HepG2 (cell line): Measurements from ENCODE around the gene ADGRG1. TPM values are rescaled to one million over a fixed set of nuclear protein-coding genes. Genes with fewer than 3 reads are reported as not detected.

ENCODE experiments used
- ATAC-seq: fragments of 200-7000 bp; cut with Tn5 transposase; 3 replicates; pipeline ENCODE4 v1.9.1; 2020; ENCODE audit warnings: mild to moderate bottlenecking, moderate library complexity
- BruUV-seq: library from RNA; stranded (reverse); fragments of 400-500 nt; replicated peaks from 2 replicates; lab custom pipeline; 2021; lab: Mats Ljungman, UMichigan
- CTCF ChIA-PET: fragments of 300-600 bp; formaldehyde crosslinking; extraction: SDS; loops from one replicate; lab custom pipeline; 2021; ENCODE audit warnings: low total read pairs, inconsistent platforms, low intra/inter-chr PET ratio; lab: Yijun Ruan, JAX
- POLR2A ChIA-PET: fragments of 350-600 bp; sonication (Branson Sonifier 250); formaldehyde crosslinking; loops from one replicate; lab custom pipeline; 2020; ENCODE audit warnings: antibody characterized with exemption, inconsistent platforms; lab: Yijun Ruan, JAX
- DNase-seq: peaks from one replicate; pipeline ENCODE4 v3.0.0-alpha.2; 2015; ENCODE audit warnings: low spot score
- FAIRE-seq: peaks from 3 replicates; lab custom pipeline; 2011; peaks lifted over from hg19 to GRCh38; lab: Jason Lieb, UNC
- H2AFZ ChIP-seq: one replicate; pipeline ENCODE4 v1.6.1; 2011; ENCODE audit warnings: low read length, inconsistent platforms
- H3K27ac ChIP-seq: fragments of 300-600 bp; 3 replicates; pipeline ENCODE4 v1.8.0; 2011; ENCODE audit warnings: mixed run types, mild to moderate bottlenecking, mixed read lengths, low read length, inconsistent platforms; ENCODE audit not compliant: insufficient read depth; ENCODE audit errors: extremely low read length
- H3K27me3 ChIP-seq, 2 experiments: fragments of 200-600 bp in 1 of 2; 2 replicates in 1 of 2; 3 replicates in 1 of 2; pipeline versions ENCODE4 v1.6.0 to v1.8.0; 2011; ENCODE audit warnings: low read length in 2 of 2, mild to moderate bottlenecking in 2 of 2, moderate library complexity in 2 of 2, inconsistent platforms in 1 of 2; ENCODE audit not compliant: insufficient read depth in 2 of 2, control insufficient read depth in 1 of 2
- H3K36me3 ChIP-seq, 2 experiments: fragments of 200-600 bp in 1 of 2; replicated peaks in 1 of 2; 2 replicates in 1 of 2; 3 replicates in 1 of 2; pipeline versions ENCODE4 v1.5.1 to v1.8.0; 2011; ENCODE audit warnings: low read length in 2 of 2, inconsistent platforms in 1 of 2; ENCODE audit not compliant: insufficient read depth in 2 of 2, control insufficient read depth in 1 of 2
- H3K4me1 ChIP-seq: 2 replicates; pipeline ENCODE4 v1.5.1; 2012; ENCODE audit warnings: low read length, inconsistent platforms; ENCODE audit not compliant: insufficient read depth
- H3K4me2 ChIP-seq: 2 replicates; pipeline ENCODE4 v1.6.0; 2011; ENCODE audit warnings: low read depth, low read length, inconsistent platforms
- H3K4me3 ChIP-seq, 3 experiments: fragments of 200-600 bp in 1 of 3; sonication (generic), shearing (Covaris generic) in 1 of 3; replicated peaks in 1 of 3; 2 replicates each; pipeline ENCODE4 v1.5.1; 2011 to 2016; ENCODE audit warnings: low read length in 3 of 3, inconsistent platforms in 2 of 3, low read depth in 2 of 3, mild to moderate bottlenecking in 2 of 3, control low read depth in 1 of 3, mixed read lengths in 1 of 3; ENCODE audit not compliant: insufficient read depth in 1 of 3
- H3K79me2 ChIP-seq: one replicate; pipeline ENCODE4 v1.6.1; 2011; ENCODE audit warnings: low read length, inconsistent platforms; ENCODE audit not compliant: insufficient read depth
- H3K9ac ChIP-seq: 2 replicates; pipeline ENCODE4 v1.6.0; 2011; ENCODE audit warnings: mild to moderate bottlenecking, low read depth, low read length, inconsistent platforms; ENCODE audit not compliant: insufficient read depth
- H3K9me3 ChIP-seq: 2 replicates; pipeline ENCODE4 v1.5.1; 2012; ENCODE audit warnings: mild to moderate bottlenecking, low read length
- H4K20me1 ChIP-seq: 2 replicates; pipeline ENCODE4 v1.6.0; 2011; ENCODE audit warnings: inconsistent platforms, mild to moderate bottlenecking, low read length, moderate library complexity; ENCODE audit not compliant: insufficient read depth
- EP300 ChIP-seq, 3 experiments: sonication (generic) in 1 of 3; formaldehyde crosslinking in 1 of 3; IDR thresholded peaks; 2 replicates each; pipeline versions ENCODE4 v1.5.1 to v1.6.1; 2011 to 2020; ENCODE audit warnings: low read depth in 2 of 3, low read length in 2 of 3, borderline replicate concordance in 1 of 3, improper control_type of control experiment in 1 of 3, mild to moderate bottlenecking in 1 of 3, missing genetic modification reagents in 1 of 3, moderate library complexity in 1 of 3
- FOXA3 ChIP-seq: IDR thresholded peaks from 2 replicates; pipeline ENCODE4 v1.6.1; 2016; ENCODE audit warnings: missing genetic modification reagents, missing compliant biosample characterization
- GATAD2A ChIP-seq: IDR thresholded peaks from 2 replicates; pipeline ENCODE4 v1.6.1; 2016
- NRL ChIP-seq: sonication (generic); formaldehyde crosslinking; IDR thresholded peaks from 2 replicates; pipeline ENCODE4 v1.5.0; 2020; ENCODE audit warnings: missing genetic modification reagents, mild to moderate bottlenecking, moderate library complexity, borderline replicate concordance
- SALL1 ChIP-seq: sonication (generic); formaldehyde crosslinking; IDR thresholded peaks from 2 replicates; pipeline ENCODE4 v1.8.0; 2022; ENCODE audit warnings: mild to moderate bottlenecking, missing genetic modification reagents
- SMAD9 ChIP-seq: sonication (generic); formaldehyde crosslinking; IDR thresholded peaks from 2 replicates; pipeline ENCODE4 v1.5.1; 2020; ENCODE audit warnings: mild to moderate bottlenecking, missing genetic modification reagents
- SRSF4 ChIP-seq: fragments of 200-400 bp; formaldehyde crosslinking; IDR thresholded peaks from one replicate; pipeline ENCODE4 v1.6.1; 2018; ENCODE audit warnings: mild to moderate bottlenecking, low read depth, low read length, moderate library complexity; ENCODE audit not compliant: poor library complexity, severe bottlenecking
- ZNF430 ChIP-seq: sonication (generic); formaldehyde crosslinking; IDR thresholded peaks from 2 replicates; pipeline ENCODE4 v1.9.0; 2021; ENCODE audit warnings: mild to moderate bottlenecking, missing genetic modification reagents
- ZNF550 ChIP-seq: sonication (generic); formaldehyde crosslinking; IDR thresholded peaks from 2 replicates; pipeline ENCODE4 v1.4.0; 2020; ENCODE audit warnings: mild to moderate bottlenecking, missing genetic modification reagents, borderline replicate concordance
- ZNF556 ChIP-seq: sonication (generic); formaldehyde crosslinking; IDR thresholded peaks from 2 replicates; pipeline ENCODE4 v1.4.0; 2020; ENCODE audit warnings: mild to moderate bottlenecking, missing genetic modification reagents, borderline replicate concordance
- WGBS: methylation state at CpG from one replicate; pipeline ENCODE4 v1.1.6; 2017; ENCODE audit warnings: low lambda C conversion rate; 5-methylcytosine and 5-hydroxymethylcytosine counted together
- in situ Hi-C: cut with HindIII; loops from 2 replicates; pipeline ENCODE4 v1.10.0; 2017; ENCODE audit warnings: low pct_unique_long_range_greater_than_20kb; ENCODE audit not compliant: extremely low pct_ligation_motif_present
- intact Hi-C: fragments of 100-400 bp; cut with micrococcal nuclease; formaldehyde crosslinking; loops from one replicate; pipeline ENCODE4 v1.10.0; 2022; ENCODE audit not compliant: unreplicated experiment
- polyA plus RNA-seq, 8 experiments: library from polyadenylated mRNA; depleted of rRNA in 3 of 8; stranded (reverse) in 7 of 8; unstranded in 1 of 8; fragments of >200 nt; fragmentation: Illumina TruSeq in 4 of 8; extraction: Trizol in 4 of 8; gene quantifications; 2 replicates each; pipeline versions ENCODE4 v1.2.1 to v1.2.3, GENCODE V29; 2011 to 2016; ENCODE audit warnings: low read depth in 4 of 8, missing spikeins in 1 of 8, mixed read lengths in 1 of 8; ENCODE audit not compliant: insufficient read depth in 1 of 8
- total RNA-seq, 5 experiments: library from RNA; depleted of rRNA; stranded (reverse); fragments of >200 nt; fragmentation: Illumina TruSeq; extraction: Trizol; gene quantifications; 2 replicates each; pipeline ENCODE4 v1.2.3, GENCODE V29; 2016; ENCODE audit warnings: low read depth in 1 of 5
- TF ChIP-seq, protein P1 (sequence below): sonication (generic); formaldehyde crosslinking; IDR thresholded peaks from 2 replicates; pipeline ENCODE4 v1.9.0; 2022; ENCODE audit warnings: low read depth, missing genetic modification reagents
- TF ChIP-seq, protein P2 (sequence below): sonication (generic); formaldehyde crosslinking; IDR thresholded peaks from 2 replicates; pipeline ENCODE4 v1.4.0; 2020; ENCODE audit warnings: missing genetic modification reagents

ADGRG1 gene
- total and polyA plus RNA-seq, 2 of the 13 experiments (the other 11 are each of a cell fraction or from before 2014, with no cell fraction given): 2.7 to 5.9 TPM

DNA sequence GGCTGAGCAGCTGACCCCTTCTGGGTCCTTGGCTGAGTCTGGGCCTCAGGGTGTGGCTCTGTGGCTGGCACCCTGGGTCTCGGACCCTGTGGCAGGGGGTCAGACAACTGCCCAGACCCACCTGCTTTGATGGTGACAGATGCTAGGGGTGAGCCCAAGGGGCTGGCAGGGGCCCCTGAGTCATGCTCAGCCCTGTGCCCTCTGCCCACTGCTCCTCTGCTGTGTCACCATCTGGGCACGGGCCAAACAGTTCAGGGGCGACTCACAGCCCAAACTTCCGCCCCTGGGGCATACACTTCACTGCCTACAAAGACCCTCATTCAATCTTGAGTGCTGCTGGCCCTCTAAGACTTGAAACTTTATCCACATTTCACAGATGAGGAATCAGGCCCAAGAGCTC is 5.7 kb downstream of the ADGRG1 start (continued):
- TF ChIP-seq, protein P1, sequence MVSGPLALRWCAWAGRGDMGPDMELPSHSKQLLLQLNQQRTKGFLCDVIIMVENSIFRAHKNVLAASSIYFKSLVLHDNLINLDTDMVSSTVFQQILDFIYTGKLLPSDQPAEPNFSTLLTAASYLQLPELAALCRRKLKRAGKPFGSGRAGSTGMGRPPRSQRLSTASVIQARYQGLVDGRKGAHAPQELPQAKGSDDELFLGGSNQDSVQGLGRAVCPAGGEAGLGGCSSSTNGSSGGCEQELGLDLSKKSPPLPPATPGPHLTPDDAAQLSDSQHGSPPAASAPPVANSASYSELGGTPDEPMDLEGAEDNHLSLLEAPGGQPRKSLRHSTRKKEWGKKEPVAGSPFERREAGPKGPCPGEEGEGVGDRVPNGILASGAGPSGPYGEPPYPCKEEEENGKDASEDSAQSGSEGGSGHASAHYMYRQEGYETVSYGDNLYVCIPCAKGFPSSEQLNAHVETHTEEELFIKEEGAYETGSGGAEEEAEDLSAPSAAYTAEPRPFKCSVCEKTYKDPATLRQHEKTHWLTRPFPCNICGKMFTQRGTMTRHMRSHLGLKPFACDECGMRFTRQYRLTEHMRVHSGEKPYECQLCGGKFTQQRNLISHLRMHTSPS (CRISPR knock-in tag): peak; percentile 91
- TF ChIP-seq SMAD9 (CRISPR knock-in tag) (no peak), ZNF430 (CRISPR knock-in tag) (0 out of 2 replicates have a peak, but pooled peaks have one; percentile 15), NRL (CRISPR knock-in tag) (0 out of 2 replicates have a peak, but pooled peaks have one; percentile 38), ZNF556 (CRISPR knock-in tag) (no peak), GATAD2A (CRISPR knock-in tag) (no peak)

DNA sequence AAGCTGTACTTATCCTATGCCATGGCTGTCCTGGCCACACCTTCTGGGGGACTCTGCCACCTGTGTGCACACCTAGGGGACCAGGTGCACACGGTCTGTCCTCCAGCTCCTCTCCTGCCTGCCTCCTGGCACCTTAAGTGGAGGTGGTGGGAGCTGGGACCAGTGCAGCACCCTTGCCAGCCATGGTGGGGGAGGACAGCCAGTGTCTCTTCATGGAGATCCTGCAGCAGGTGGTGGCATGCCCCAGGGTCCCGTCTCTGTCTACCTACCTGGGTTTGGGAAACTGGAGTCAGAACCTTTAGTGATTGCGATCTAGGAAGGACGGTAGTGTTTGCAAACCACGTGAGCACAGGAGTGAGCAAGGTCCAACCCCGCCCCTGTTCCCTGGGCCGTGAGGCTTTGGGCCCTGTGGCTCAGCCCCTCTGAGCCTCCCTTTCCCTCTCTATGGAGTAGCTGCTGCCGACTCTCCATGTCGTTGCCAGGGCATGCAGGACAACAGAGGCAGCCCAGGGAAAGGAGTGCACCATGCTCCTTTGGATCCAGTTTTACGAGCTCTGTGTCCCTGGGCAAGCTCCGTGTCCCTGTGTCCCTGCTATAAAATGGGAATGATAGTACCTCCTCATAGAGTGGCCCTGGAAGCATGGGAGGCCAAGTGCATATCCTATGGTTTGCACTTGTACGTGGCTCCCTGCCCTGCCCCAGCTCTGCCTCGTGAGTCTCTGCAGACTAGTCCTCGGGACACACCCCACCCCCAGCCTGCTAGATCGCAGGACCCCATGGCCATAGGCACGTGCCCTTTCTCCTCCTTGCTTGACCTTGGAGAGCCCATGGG is 7.1 kb downstream of the ADGRG1 start:
- peak; percentile 85 for DNase-seq
- TF ChIP-seq ZNF550 (0 out of 2 replicates have a peak, but pooled peaks have one; percentile 19), FOXA3 (CRISPR knock-in tag) (0 out of 2 replicates have a peak, but pooled peaks have one; percentile 42), EP300 (IDR thresholded peaks at IDR 0.05; ENCODE audit: low read depth in 2 of 2, low read length in 2 of 2) (peak in 1 of 2 experiments; percentile 19; a peak in 1 of 4 replicates), EP300 (CRISPR knock-in tag; IDR thresholded peaks at IDR 0.05; ENCODE audit: borderline replicate concordance) (peak; percentile 13; the same call in 1 of the 2 replicates), SRSF4 (no peak), SALL1 (CRISPR knock-in tag) (peak; percentile 66)
- TF ChIP-seq, protein P2, sequence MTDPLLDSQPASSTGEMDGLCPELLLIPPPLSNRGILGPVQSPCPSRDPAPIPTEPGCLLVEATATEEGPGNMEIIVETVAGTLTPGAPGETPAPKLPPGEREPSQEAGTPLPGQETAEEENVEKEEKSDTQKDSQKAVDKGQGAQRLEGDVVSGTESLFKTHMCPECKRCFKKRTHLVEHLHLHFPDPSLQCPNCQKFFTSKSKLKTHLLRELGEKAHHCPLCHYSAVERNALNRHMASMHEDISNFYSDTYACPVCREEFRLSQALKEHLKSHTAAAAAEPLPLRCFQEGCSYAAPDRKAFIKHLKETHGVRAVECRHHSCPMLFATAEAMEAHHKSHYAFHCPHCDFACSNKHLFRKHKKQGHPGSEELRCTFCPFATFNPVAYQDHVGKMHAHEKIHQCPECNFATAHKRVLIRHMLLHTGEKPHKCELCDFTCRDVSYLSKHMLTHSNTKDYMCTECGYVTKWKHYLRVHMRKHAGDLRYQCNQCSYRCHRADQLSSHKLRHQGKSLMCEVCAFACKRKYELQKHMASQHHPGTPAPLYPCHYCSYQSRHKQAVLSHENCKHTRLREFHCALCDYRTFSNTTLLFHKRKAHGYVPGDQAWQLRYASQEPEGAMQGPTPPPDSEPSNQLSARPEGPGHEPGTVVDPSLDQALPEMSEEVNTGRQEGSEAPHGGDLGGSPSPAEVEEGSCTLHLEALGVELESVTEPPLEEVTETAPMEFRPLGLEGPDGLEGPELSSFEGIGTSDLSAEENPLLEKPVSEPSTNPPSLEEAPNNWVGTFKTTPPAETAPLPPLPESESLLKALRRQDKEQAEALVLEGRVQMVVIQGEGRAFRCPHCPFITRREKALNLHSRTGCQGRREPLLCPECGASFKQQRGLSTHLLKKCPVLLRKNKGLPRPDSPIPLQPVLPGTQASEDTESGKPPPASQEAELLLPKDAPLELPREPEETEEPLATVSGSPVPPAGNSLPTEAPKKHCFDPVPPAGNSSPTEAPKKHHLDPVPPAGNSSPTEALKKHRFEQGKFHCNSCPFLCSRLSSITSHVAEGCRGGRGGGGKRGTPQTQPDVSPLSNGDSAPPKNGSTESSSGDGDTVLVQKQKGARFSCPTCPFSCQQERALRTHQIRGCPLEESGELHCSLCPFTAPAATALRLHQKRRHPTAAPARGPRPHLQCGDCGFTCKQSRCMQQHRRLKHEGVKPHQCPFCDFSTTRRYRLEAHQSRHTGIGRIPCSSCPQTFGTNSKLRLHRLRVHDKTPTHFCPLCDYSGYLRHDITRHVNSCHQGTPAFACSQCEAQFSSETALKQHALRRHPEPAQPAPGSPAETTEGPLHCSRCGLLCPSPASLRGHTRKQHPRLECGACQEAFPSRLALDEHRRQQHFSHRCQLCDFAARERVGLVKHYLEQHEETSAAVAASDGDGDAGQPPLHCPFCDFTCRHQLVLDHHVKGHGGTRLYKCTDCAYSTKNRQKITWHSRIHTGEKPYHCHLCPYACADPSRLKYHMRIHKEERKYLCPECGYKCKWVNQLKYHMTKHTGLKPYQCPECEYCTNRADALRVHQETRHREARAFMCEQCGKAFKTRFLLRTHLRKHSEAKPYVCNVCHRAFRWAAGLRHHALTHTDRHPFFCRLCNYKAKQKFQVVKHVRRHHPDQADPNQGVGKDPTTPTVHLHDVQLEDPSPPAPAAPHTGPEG (CRISPR knock-in tag): no peak

More for the DNA sequence above, 7.1 kb downstream of the ADGRG1 start:
- POLR2A ChIA-PET: interaction anchor here (0.6 to 6.9 kb wide), 11 partner anchors 8 to 147 kb away, joined by 3 to 127 read pairs (median 8); partner anchors contain the start of genes ADGRG3 and KATNB1
- no peaks in the 10 kb centered on the region for H3K27me3 ChIP-seq
- intact Hi-C loops: no loop called here
- in situ Hi-C loops: no loop called here
- ATAC-seq (peak; percentile 93), FAIRE-seq (peak; percentile 99)
- H3K4me3 ChIP-seq: peak overlapping the region; percentile 18 to 62 (median 28); a peak in 5 of 6 replicates
- no peaks in the 10 kb centered on the region for H3K36me3 ChIP-seq
- peak overlapping the region; percentile 54 for H3K9ac ChIP-seq
- WGBS: 20% methylated on average over 12 of the region's 16 CpGs
- peaks cover 70% of the 10 kb centered on the region for H3K4me1 ChIP-seq
- H3K4me2 ChIP-seq: peak overlapping the region; percentile 94
- peak overlapping the region; percentile 47 for H2AFZ ChIP-seq
- peak overlapping the region; percentile 31 for H3K27ac ChIP-seq
- no peaks in the 10 kb centered on the region for H3K9me3 ChIP-seq
- CTCF ChIA-PET: interaction anchor here (2.3 kb wide), 1 partner anchor 14 kb away, joined by 9 read pairs; no protein-coding TSS in a partner anchor
- H4K20me1 ChIP-seq: no peaks in the 10 kb centered on the region
- TSS peak; percentile 37 for BruUV-seq
- no peaks in the 10 kb centered on the region for H3K79me2 ChIP-seq
